ENCODE measurements around the gene EXOSC10.

GRCh38 chr1:11142618-11143391 lies 43.1 kb upstream of the EXOSC10 start:
- TF ChIP-seq, protein P1, sequence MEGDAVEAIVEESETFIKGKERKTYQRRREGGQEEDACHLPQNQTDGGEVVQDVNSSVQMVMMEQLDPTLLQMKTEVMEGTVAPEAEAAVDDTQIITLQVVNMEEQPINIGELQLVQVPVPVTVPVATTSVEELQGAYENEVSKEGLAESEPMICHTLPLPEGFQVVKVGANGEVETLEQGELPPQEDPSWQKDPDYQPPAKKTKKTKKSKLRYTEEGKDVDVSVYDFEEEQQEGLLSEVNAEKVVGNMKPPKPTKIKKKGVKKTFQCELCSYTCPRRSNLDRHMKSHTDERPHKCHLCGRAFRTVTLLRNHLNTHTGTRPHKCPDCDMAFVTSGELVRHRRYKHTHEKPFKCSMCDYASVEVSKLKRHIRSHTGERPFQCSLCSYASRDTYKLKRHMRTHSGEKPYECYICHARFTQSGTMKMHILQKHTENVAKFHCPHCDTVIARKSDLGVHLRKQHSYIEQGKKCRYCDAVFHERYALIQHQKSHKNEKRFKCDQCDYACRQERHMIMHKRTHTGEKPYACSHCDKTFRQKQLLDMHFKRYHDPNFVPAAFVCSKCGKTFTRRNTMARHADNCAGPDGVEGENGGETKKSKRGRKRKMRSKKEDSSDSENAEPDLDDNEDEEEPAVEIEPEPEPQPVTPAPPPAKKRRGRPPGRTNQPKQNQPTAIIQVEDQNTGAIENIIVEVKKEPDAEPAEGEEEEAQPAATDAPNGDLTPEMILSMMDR (IDR thresholded peaks at IDR 0.05; ENCODE audit: poor library complexity, severe bottlenecking), result no peak
- TF ChIP-seq POLR2AphosphoS5 (IDR thresholded peaks at IDR 0.05) (no peak), EP300 (conservative IDR thresholded peaks at IDR 0.05; ENCODE audit: poor library complexity, severe bottlenecking) (no peak), EZH2 (IDR thresholded peaks at IDR 0.05; ENCODE audit: borderline replicate concordance, insufficient read depth, low read length, poor library complexity, severe bottlenecking) (no peak), RAD21 (conservative IDR thresholded peaks at IDR 0.05) (no peak), MXI1 (conservative IDR thresholded peaks at IDR 0.05; ENCODE audit: poor library complexity, severe bottlenecking) (no peak)
- TF ChIP-seq, protein P2, sequence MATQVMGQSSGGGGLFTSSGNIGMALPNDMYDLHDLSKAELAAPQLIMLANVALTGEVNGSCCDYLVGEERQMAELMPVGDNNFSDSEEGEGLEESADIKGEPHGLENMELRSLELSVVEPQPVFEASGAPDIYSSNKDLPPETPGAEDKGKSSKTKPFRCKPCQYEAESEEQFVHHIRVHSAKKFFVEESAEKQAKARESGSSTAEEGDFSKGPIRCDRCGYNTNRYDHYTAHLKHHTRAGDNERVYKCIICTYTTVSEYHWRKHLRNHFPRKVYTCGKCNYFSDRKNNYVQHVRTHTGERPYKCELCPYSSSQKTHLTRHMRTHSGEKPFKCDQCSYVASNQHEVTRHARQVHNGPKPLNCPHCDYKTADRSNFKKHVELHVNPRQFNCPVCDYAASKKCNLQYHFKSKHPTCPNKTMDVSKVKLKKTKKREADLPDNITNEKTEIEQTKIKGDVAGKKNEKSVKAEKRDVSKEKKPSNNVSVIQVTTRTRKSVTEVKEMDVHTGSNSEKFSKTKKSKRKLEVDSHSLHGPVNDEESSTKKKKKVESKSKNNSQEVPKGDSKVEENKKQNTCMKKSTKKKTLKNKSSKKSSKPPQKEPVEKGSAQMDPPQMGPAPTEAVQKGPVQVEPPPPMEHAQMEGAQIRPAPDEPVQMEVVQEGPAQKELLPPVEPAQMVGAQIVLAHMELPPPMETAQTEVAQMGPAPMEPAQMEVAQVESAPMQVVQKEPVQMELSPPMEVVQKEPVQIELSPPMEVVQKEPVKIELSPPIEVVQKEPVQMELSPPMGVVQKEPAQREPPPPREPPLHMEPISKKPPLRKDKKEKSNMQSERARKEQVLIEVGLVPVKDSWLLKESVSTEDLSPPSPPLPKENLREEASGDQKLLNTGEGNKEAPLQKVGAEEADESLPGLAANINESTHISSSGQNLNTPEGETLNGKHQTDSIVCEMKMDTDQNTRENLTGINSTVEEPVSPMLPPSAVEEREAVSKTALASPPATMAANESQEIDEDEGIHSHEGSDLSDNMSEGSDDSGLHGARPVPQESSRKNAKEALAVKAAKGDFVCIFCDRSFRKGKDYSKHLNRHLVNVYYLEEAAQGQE (IDR thresholded peaks at IDR 0.05; ENCODE audit: borderline replicate concordance), result no peak
